H1 (cell line): ENCODE measurements around the gene ASPN. TPM values are rescaled to one million over a fixed set of nuclear protein-coding genes. Genes with fewer than 3 reads are reported as not detected.

Source experiments
- CTCF ChIA-PET: fragments of 300-600 bp; sonication (Branson Sonifier 250); formaldehyde crosslinking; loops from one replicate; lab custom pipeline; 2021; ENCODE audit not compliant: partially characterized antibody; lab: Charles Lee
- POLR2A ChIA-PET: fragments of 300-600 bp; sonication (Branson Sonifier 250); formaldehyde crosslinking; loops from one replicate; lab custom pipeline; 2021; ENCODE audit warnings: inconsistent platforms; ENCODE audit not compliant: partially characterized antibody; lab: Charles Lee
- DNase-seq, 2 experiments: peaks; one replicate each; pipeline versions ENCODE4 v3.0.0 to v3.0.0-alpha.2; 2010 to 2022; ENCODE audit warnings: low spot score in 2 of 2, low read depth in 1 of 2, mixed read lengths in 1 of 2
- FAIRE-seq: peaks from 2 replicates; lab custom pipeline; 2011; peaks lifted over from hg19 to GRCh38; lab: Jason Lieb, UNC
- H2AFZ ChIP-seq: 2 replicates; pipeline ENCODE4 v1.8.1; 2012; ENCODE audit warnings: low read length, inconsistent platforms
- H2AK5ac ChIP-seq: 2 replicates; pipeline ENCODE4 v1.6.1; 2013; ENCODE audit warnings: low read depth, low read length
- H2BK120ac ChIP-seq: replicated peaks from 2 replicates; pipeline ENCODE3; 2013; ENCODE audit warnings: low read depth, low read length, inconsistent platforms
- H2BK12ac ChIP-seq: 2 replicates; pipeline ENCODE4 v1.6.1; 2013; ENCODE audit warnings: low read depth, low read length
- H2BK15ac ChIP-seq: 2 replicates; pipeline ENCODE4 v1.6.1; 2013; ENCODE audit warnings: low read length
- H2BK20ac ChIP-seq: 2 replicates; pipeline ENCODE4 v1.6.1; 2013; ENCODE audit warnings: low read length
- H2BK5ac ChIP-seq: 2 replicates; pipeline ENCODE4 v1.6.1; 2013; ENCODE audit warnings: low read depth, low read length
- H3K14ac ChIP-seq: 2 replicates; pipeline ENCODE4 v1.6.1; 2013; ENCODE audit warnings: inconsistent platforms; ENCODE audit not compliant: insufficient read length
- H3K18ac ChIP-seq: 2 replicates; pipeline ENCODE4 v1.6.1; 2013; ENCODE audit warnings: low read length; ENCODE audit errors: extremely low read depth
- H3K23ac ChIP-seq: 2 replicates; pipeline ENCODE4 v1.6.1; 2013; ENCODE audit warnings: inconsistent platforms; ENCODE audit not compliant: insufficient read length
- H3K23me2 ChIP-seq: 2 replicates; pipeline ENCODE4 v1.6.1; 2013; ENCODE audit warnings: low read depth, low read length
- H3K27ac ChIP-seq: 2 replicates; pipeline ENCODE4 v1.6.1; 2011; ENCODE audit warnings: low read depth, low read length, inconsistent platforms
- H3K27me3 ChIP-seq, 4 experiments: replicated peaks in 1 of 4; 1 replicate in 1 of 4; 2 replicates in 3 of 4; pipeline versions ENCODE4 v1.6.1 to v1.8.1; 2011 to 2013; ENCODE audit warnings: low read length in 3 of 4, mild to moderate bottlenecking in 3 of 4, inconsistent platforms in 2 of 4, mixed read lengths in 2 of 4, moderate library complexity in 1 of 4; ENCODE audit not compliant: control insufficient read depth in 3 of 4, insufficient read depth in 3 of 4; ENCODE audit errors: extremely low read depth in 1 of 4
- H3K36me3 ChIP-seq, 4 experiments: 2 replicates each; pipeline versions ENCODE4 v1.6.1 to v1.8.1; 2011 to 2013; ENCODE audit warnings: mild to moderate bottlenecking in 4 of 4, low read length in 3 of 4, moderate library complexity in 2 of 4, control low read depth in 1 of 4, inconsistent platforms in 1 of 4; ENCODE audit not compliant: insufficient read depth in 4 of 4, control insufficient read depth in 2 of 4
- H3K4ac ChIP-seq: replicated peaks from 2 replicates; pipeline ENCODE3; 2013; ENCODE audit warnings: low read length, low read depth, mixed read lengths, inconsistent platforms; ENCODE audit not compliant: insufficient read length
- H3K4me1 ChIP-seq, 4 experiments: replicated peaks in 1 of 4; 1 replicate in 1 of 4; 2 replicates in 3 of 4; pipeline versions ENCODE4 v1.6.1 to v1.8.1; 2011 to 2013; ENCODE audit warnings: low read length in 3 of 4, inconsistent platforms in 2 of 4, mixed read lengths in 1 of 4; ENCODE audit not compliant: insufficient read depth in 4 of 4, control insufficient read depth in 3 of 4
- H3K4me2 ChIP-seq, 2 experiments: 2 replicates each; pipeline versions ENCODE4 v1.6.1 to v1.8.1; 2011 to 2013; ENCODE audit warnings: low read depth in 2 of 2, low read length in 2 of 2, control low read depth in 1 of 2, inconsistent platforms in 1 of 2, mild to moderate bottlenecking in 1 of 2; ENCODE audit not compliant: insufficient read depth in 1 of 2
- H3K4me3 ChIP-seq, 4 experiments: fragments of 200-600, 300-600 bp in 1 of 4; sonication (generic), shearing (Covaris generic), sonication (Bioruptor Twin) in 1 of 4; 2 replicates each; pipeline versions ENCODE4 v1.5.1 to v1.8.1; 2011 to 2016; ENCODE audit warnings: low read length in 4 of 4, low read depth in 3 of 4, control low read depth in 2 of 4, inconsistent platforms in 2 of 4, mild to moderate bottlenecking in 2 of 4, mixed read lengths in 1 of 4, moderate library complexity in 1 of 4; ENCODE audit not compliant: insufficient read depth in 2 of 4; ENCODE audit errors: extremely low read depth in 1 of 4
- H3K56ac ChIP-seq: replicated peaks from 2 replicates; pipeline ENCODE3; 2013; ENCODE audit warnings: low read depth, mild to moderate bottlenecking, mixed read lengths, low read length, inconsistent platforms; ENCODE audit not compliant: insufficient read length
- H3K79me1 ChIP-seq: 2 replicates; pipeline ENCODE4 v1.6.1; 2013; ENCODE audit warnings: low read depth, low read length, control low read depth
- H3K79me2 ChIP-seq, 2 experiments: 2 replicates each; pipeline versions ENCODE4 v1.6.1 to v1.8.1; 2012 to 2013; ENCODE audit warnings: low read length in 2 of 2, mild to moderate bottlenecking in 2 of 2, inconsistent platforms in 1 of 2; ENCODE audit not compliant: insufficient read depth in 2 of 2, control insufficient read depth in 1 of 2
- H3K9ac ChIP-seq, 4 experiments: replicated peaks in 1 of 4; 1 replicate in 1 of 4; 2 replicates in 3 of 4; pipeline versions ENCODE4 v1.6.1 to v1.8.1; 2011 to 2013; ENCODE audit warnings: low read depth in 3 of 4, low read length in 3 of 4, control low read depth in 2 of 4, mild to moderate bottlenecking in 2 of 4, moderate library complexity in 2 of 4, inconsistent platforms in 1 of 4; ENCODE audit errors: extremely low read depth in 1 of 4
- H3K9me3 ChIP-seq, 2 experiments: 2 replicates each; pipeline versions ENCODE4 v1.6.1 to v1.8.1; 2012 to 2013; ENCODE audit warnings: mild to moderate bottlenecking in 2 of 2, moderate library complexity in 2 of 2, control low read depth in 1 of 2, inconsistent platforms in 1 of 2, low read depth in 1 of 2, low read length in 1 of 2, mixed read lengths in 1 of 2; ENCODE audit not compliant: insufficient read depth in 2 of 2
- H4K20me1 ChIP-seq, 2 experiments: replicated peaks in 1 of 2; 2 replicates each; pipeline versions ENCODE3 to v1.8.1; 2011 to 2013; ENCODE audit warnings: inconsistent platforms in 2 of 2, low read length in 2 of 2, mild to moderate bottlenecking in 1 of 2; ENCODE audit not compliant: insufficient read depth in 2 of 2, control insufficient read depth in 1 of 2
- H4K5ac ChIP-seq: 2 replicates; pipeline ENCODE4 v1.6.1; 2013; ENCODE audit warnings: low read length, low read depth, mixed read lengths, inconsistent platforms; ENCODE audit not compliant: insufficient read length
- H4K8ac ChIP-seq: 2 replicates; pipeline ENCODE4 v1.8.0; 2013; ENCODE audit warnings: mild to moderate bottlenecking, moderate library complexity, low read length, inconsistent platforms; ENCODE audit not compliant: insufficient read depth; ENCODE audit errors: extremely low read depth
- H4K91ac ChIP-seq: replicated peaks from 2 replicates; pipeline ENCODE3; 2013; ENCODE audit warnings: low read length, mixed read lengths, inconsistent platforms; ENCODE audit not compliant: insufficient read length
- FOSL1 ChIP-seq: IDR thresholded peaks from 2 replicates; pipeline ENCODE4 v1.6.1; 2011; ENCODE audit warnings: mild to moderate bottlenecking, low read depth, low read length, moderate library complexity; ENCODE audit not compliant: insufficient read depth
- KDM5A ChIP-seq: fragments of 200-600 bp; IDR thresholded peaks from 2 replicates; pipeline ENCODE4 v1.7.1; 2012; ENCODE audit warnings: mild to moderate bottlenecking, low read length, inconsistent platforms, mixed read lengths
- NANOG ChIP-seq: IDR thresholded peaks from 2 replicates; pipeline ENCODE4 v1.6.1; 2011; ENCODE audit warnings: low read length, low read depth, mild to moderate bottlenecking, inconsistent platforms; ENCODE audit not compliant: insufficient read depth, poor library complexity, severe bottlenecking
- WGBS, 2 experiments: shearing (Covaris generic) in 1 of 2; methylation state at CpG; one replicate each; pipeline versions ENCODE4 v1.1.6 to v1.1.7; 2013 to 2015; ENCODE audit warnings: low lambda C conversion rate in 2 of 2, mixed read lengths in 2 of 2, inconsistent platforms in 1 of 2, low coverage in 1 of 2, missing lambda C conversion rate in 1 of 2; ENCODE audit not compliant: insufficient replicate concordance in 2 of 2, insufficient coverage in 1 of 2, insufficient read length in 1 of 2; ENCODE audit errors: extremely low coverage in 1 of 2, missing lambda C conversion rate in 1 of 2; 5-methylcytosine and 5-hydroxymethylcytosine counted together
- polyA plus RNA-seq, 7 experiments: library from polyadenylated mRNA; depleted of rRNA in 3 of 7; stranded (reverse) in 5 of 7; unstranded in 2 of 7; fragments of >200 nt in 5 of 7; fragments of 200-250 nt in 2 of 7; gene quantifications; 1 replicate in 5 of 7; 2 replicates in 1 of 7; 4 replicates in 1 of 7; pipeline versions ENCODE4 v1.2.1 to v1.2.3, GENCODE V29; 2011 to 2013; ENCODE audit warnings: missing spikeins in 2 of 7, mixed read lengths in 2 of 7
- total RNA-seq: library from RNA; stranded (reverse); fragmentation: NEBNext Ultra II Directional; extraction: Animal tissue kit (Norgen Biotek cat#: 25700); gene quantifications from 2 replicates; pipeline ENCODE4 v1.2.1, GENCODE V29; 2021

ASPN gene
- total and polyA plus RNA-seq, 2 of the 8 experiments (the other 6 are each of a cell fraction or from before 2014, with no cell fraction given) = not detected

DNA sequence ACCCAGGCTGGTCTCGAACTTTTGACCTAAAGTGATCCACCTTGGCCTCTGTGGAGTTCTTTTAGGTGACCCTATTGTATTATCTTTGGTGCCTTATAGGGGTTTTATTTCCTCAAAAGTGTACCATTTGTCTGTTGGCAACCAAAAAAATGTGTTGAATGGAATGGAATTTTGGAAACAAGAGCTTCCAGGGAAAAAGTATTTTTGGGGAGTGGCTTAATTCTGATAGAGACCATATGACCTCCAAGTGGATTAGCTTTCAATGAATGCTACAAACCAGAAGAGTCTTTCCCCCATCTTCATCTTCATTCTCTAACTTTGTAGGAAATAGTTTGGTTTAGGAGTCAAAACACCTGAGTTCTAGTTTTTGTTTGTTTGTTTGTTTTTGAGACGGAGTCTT lies 74.5 kb downstream of the ASPN start:
- Histone ChIP-seq H4K20me1 (no peaks in the 10 kb centered on the region), H3K4me2 (no peak overlapping the region), H3K56ac (no peak overlapping the region), H2BK120ac (no peak overlapping the region), H2BK15ac (no peak overlapping the region), H3K18ac (no peak overlapping the region), H3K23ac (no peak overlapping the region), H3K14ac (no peak overlapping the region), H2AK5ac (no peak overlapping the region), H4K5ac (no peak overlapping the region), H3K79me1 (no peaks in the 10 kb centered on the region), H2BK5ac (no peak overlapping the region), H3K79me2 (0 out of 4 replicates have a peak, but pooled peaks cover 0 to 4% of the 10 kb centered on the region in 2 experiments), H3K4me3 (no peak overlapping the region), H4K8ac (no peak overlapping the region), H2BK20ac (no peak overlapping the region), H3K4ac (no peak overlapping the region), H3K23me2 (no peaks in the 10 kb centered on the region), H2AFZ (no peak overlapping the region), H4K91ac (no peak overlapping the region), H3K27ac (no peak overlapping the region), H3K9me3 (no peaks in the 10 kb centered on the region), H3K9ac (no peak overlapping the region), H3K36me3 (no peaks in the 10 kb centered on the region), H3K27me3 (no peaks in the 10 kb centered on the region), H3K4me1 (no peaks in the 10 kb centered on the region; a peak in 1 of 7 replicates), H2BK12ac (no peak overlapping the region)
- FAIRE-seq (no peak), DNase-seq (no peak)
- TF ChIP-seq NANOG (no peak), KDM5A (no peak), FOSL1 (no peak)
- WGBS, 2 experiments = 88% methylated on average over 2 of the region's 2 CpGs; no CpG with 5 or more reads in 1 of the 2 experiments
- ChIA-PET CTCF (interaction anchor here (0.7 to 1.7 kb wide), 2 partner anchors 94 to 596 kb away, joined by 3 read pairs; no protein-coding TSS in a partner anchor), POLR2A (no interaction called here)
